CD4-positive, alpha-beta T cell treated with Interleukin-4 for 4 hours (primary cell): ENCODE results near the gene QSOX2.

Source experiments
- DNase-seq: peaks from one replicate; pipeline ENCODE4 v3.0.0-alpha.2; 2020

QSOX2 gene

DNA sequence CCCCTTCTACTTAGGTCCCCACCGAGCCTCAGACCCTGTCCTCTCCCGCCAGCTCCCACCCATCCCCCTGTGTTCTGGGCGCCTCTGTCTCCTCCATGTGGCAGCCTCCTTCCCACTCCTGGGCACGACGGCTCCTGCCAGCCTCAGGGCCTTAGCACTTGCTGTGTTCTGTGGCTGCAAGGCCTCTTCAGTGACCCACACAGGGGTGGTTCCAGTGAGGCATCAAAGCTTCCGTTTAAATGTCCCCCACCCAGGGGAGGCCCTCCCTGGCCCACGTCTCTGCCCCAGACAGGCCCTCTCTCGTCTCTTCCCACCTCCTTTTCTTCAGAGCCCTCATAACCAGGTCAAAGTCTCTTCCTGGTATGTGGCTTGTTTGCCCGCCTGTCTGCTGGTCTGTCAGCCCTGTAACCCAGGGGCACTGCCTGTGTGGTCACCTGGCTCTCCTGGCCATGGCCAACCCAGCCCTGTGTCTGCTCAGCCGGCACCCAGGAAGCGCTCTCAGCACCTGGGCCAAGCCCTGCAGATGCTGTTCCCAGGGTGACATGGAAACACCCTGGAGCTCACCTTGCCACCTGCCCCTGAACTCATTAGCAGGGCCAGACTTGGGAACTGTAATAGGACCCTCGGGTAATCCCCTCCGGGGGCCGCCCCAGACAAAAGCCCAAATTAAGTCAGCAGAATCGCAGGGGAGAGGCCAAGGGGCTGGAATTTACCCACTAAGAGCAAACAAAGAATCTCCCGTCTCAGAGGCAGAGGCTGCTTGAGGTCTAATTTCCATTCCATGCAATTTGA is 74.4 kb downstream of the QSOX2 start:
- no peak for DNase-seq

DNA sequence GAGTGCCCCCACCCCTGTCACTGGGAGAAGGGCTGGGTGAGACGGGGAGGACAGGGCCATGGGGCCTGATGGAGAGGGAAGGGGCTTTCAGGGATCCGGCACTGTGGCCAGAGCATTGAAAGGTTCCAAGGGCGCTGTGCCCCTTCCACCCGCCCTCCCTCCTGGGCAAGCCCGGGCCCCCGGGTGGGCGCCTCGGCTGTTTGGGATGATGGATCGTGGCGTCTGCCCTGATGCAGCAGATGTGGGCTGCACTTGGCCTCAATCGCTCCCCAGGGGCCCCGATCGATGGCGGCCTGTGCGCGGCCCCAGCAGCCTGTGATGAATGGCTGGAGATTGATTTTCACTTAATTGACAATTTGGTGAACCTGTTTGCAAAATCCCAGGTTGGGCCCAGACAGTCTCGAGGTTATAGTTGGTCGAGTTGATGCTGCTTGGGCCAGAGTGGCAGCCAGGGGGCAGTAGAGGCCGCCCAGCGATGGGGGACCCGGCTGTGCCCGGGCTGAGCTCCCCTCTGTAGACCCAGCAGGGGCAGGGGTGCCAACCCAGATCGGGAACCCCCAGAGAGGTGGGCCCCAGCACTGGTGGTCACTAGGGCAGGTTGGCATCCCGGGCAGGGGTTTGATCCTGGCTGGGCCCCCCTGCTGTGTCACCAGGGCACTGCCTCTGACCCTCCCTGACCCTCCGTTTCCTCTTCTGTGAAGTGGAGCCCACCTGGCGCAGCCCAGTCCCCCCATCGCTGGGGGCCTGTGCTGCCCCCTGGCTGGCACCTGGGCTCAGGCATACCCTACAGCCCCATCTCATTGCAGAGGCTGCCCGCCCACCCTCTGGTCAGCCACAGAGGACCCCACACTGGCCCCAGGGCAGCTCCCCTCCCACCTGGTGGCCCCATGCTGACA is 75.4 kb downstream of the QSOX2 start:
- DNase-seq: peak; percentile 9

GRCh38 chr9:136169495-136169894 is 76.1 kb downstream of the QSOX2 start:
- DNase-seq: no peak

- DNase-seq: no peak
Measured at GRCh38 chr9:136163248-136163850, 82.3 kb downstream of the QSOX2 start.

DNA sequence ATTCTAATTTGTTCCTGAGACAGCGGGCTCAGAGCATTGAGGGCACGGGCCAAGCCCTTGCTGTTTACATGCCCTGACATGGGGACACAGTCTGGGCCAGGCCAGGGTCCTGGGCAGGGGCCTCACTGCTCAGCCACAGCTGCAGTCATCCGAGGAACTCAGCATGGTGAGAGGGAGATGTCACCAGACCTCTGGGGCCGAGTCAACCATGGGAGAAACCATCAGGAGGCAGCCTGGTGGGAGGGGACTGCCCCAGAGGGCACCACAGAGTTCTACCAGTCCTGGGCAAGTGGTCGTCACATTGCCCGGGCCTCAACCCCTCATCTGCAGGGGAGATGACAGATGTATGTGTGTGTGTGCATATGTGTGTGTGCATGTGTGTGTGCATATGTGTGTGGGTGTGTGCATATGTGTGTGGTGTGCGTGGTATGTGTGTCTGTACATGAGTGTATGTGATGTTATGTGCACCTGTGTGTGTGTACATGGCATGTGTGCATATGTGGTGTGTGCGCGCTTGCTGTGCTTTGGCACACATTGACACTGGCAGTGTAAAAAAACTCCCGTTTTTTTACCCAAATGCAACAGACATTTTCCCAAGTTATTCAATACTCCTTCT is 84.5 kb downstream of the QSOX2 start:
- DNase-seq: no peak

DNA sequence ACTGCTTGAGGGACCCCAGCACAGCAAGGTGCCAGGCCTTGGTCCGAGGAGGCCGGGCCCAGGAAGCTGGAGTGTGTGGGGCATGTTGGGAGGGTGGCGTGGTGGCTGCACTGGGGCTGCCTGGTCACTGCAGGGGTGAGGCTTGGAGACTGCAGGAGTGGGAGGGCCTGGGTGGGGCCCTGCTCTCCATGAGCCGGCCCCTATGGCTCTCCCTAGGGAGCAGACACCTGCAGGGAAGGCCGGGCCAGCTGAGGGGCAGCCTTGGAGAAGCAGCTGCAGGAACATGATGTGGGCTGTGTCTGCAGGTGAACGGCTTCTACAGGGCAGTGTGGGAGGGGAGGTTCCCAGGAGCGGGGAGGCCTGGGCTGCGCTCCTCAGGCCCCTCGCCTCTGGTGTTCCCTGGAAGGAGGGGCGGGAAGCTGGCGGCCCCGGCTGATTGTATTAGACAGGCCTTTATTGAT is 85.2 kb downstream of the QSOX2 start:
- no peak for DNase-seq

- no peak for DNase-seq
Measured at GRCh38 chr9:136159851-136160250, 85.8 kb downstream of the QSOX2 start.

GRCh38 chr9:136157477-136158265 is 87.9 kb downstream of the QSOX2 start:
- no peak for DNase-seq
